SK-N-SH (cell line): ENCODE data around the gene PTDSS2. TPM values are rescaled to one million over a fixed set of nuclear protein-coding genes. Genes with fewer than 3 reads are reported as not detected.

Experiments
- CTCF ChIA-PET: fragments of 300-600, 350-600 bp; formaldehyde crosslinking; extraction: SDS; loops from one replicate; lab custom pipeline; 2021; lab: Yijun Ruan, JAX
- POLR2A ChIA-PET: fragments of 350-600 bp; sonication (Branson Sonifier 250); formaldehyde crosslinking; extraction: SDS; loops from one replicate; lab custom pipeline; 2020; ENCODE audit warnings: antibody characterized with exemption, inconsistent platforms; lab: Yijun Ruan, JAX
- DNase-seq: peaks from one replicate; pipeline ENCODE4 v3.0.0; 2012
- H2AFZ ChIP-seq: fragments of 200-600 bp; sonication (generic); 2 replicates; pipeline ENCODE4 v1.8.1; 2016; ENCODE audit warnings: antibody characterized with exemption, mild to moderate bottlenecking, low read depth
- H3F3A ChIP-seq: fragments of 200-600 bp; sonication (generic); replicated peaks from 2 replicates; pipeline ENCODE3; 2016; ENCODE audit warnings: antibody characterized with exemption, mild to moderate bottlenecking; ENCODE audit not compliant: insufficient read depth
- H3K27ac ChIP-seq, 2 experiments: fragments of 200-500 bp in 1 of 2; fragments of 200-600 bp in 1 of 2; sonication (Bioruptor generic) in 1 of 2; sonication (generic), shearing (Covaris generic) in 1 of 2; 2 replicates each; pipeline versions ENCODE4 v1.5.1 to v1.6.1; 2014 to 2016; ENCODE audit warnings: low read depth in 2 of 2, inconsistent platforms in 1 of 2, low read length in 1 of 2, mild to moderate bottlenecking in 1 of 2, mixed read lengths in 1 of 2
- H3K27me3 ChIP-seq: fragments of 200-600 bp; sonication (generic), shearing (Covaris generic); 2 replicates; pipeline ENCODE4 v1.6.1; 2016; ENCODE audit warnings: mixed run types; ENCODE audit not compliant: insufficient read depth
- H3K36me3 ChIP-seq, 2 experiments: fragments of 200-500 bp in 1 of 2; fragments of 200-600 bp in 1 of 2; sonication (Bioruptor generic) in 1 of 2; sonication (generic) in 1 of 2; replicated peaks in 1 of 2; 2 replicates each; pipeline versions ENCODE3 to v1.5.1; 2014 to 2016; ENCODE audit warnings: low read length in 1 of 2, mild to moderate bottlenecking in 1 of 2; ENCODE audit not compliant: insufficient read depth in 2 of 2, control insufficient read depth in 1 of 2
- H3K4me1 ChIP-seq, 2 experiments: fragments of 200-500 bp in 1 of 2; fragments of 200-600 bp in 1 of 2; sonication (Bioruptor generic) in 1 of 2; sonication (generic), shearing (Covaris generic) in 1 of 2; 2 replicates each; pipeline versions ENCODE4 v1.5.1 to v1.6.1; 2014 to 2016; ENCODE audit warnings: low read depth in 1 of 2, low read length in 1 of 2, mixed run types in 1 of 2; ENCODE audit not compliant: insufficient read depth in 2 of 2, control insufficient read depth in 1 of 2
- H3K4me2 ChIP-seq: fragments of 200-600 bp; sonication (generic), shearing (Covaris generic); 2 replicates; pipeline ENCODE4 v1.6.1; 2017; ENCODE audit warnings: mixed run types
- H3K4me3 ChIP-seq, 2 experiments: fragments of 200-500 bp in 1 of 2; fragments of 200-600 bp in 1 of 2; sonication (Bioruptor generic) in 1 of 2; sonication (generic), shearing (Covaris generic) in 1 of 2; 2 replicates each; pipeline versions ENCODE4 v1.5.1 to v1.8.1; 2014 to 2016; ENCODE audit warnings: low read depth in 2 of 2, inconsistent platforms in 1 of 2, low read length in 1 of 2, mild to moderate bottlenecking in 1 of 2, mixed read lengths in 1 of 2, moderate library complexity in 1 of 2
- H3K79me2 ChIP-seq: fragments of 200-600 bp; sonication (generic); 2 replicates; pipeline ENCODE4 v1.8.1; 2017; ENCODE audit warnings: mild to moderate bottlenecking; ENCODE audit not compliant: insufficient read depth
- H3K9ac ChIP-seq: fragments of 200-600 bp; sonication (generic); 2 replicates; pipeline ENCODE4 v1.6.1; 2017; ENCODE audit warnings: mixed run types
- H3K9me2 ChIP-seq: fragments of 200-600 bp; sonication (generic); 2 replicates; pipeline ENCODE4 v1.6.1; 2017; ENCODE audit warnings: mixed run types
- H3K9me3 ChIP-seq: fragments of 200-600 bp; sonication (generic); 2 replicates; pipeline ENCODE4 v1.6.1; 2017; ENCODE audit warnings: mixed run types, mild to moderate bottlenecking, moderate library complexity
- H4K20me1 ChIP-seq: fragments of 200-600 bp; sonication (generic); 2 replicates; pipeline ENCODE4 v1.6.1; 2017; ENCODE audit warnings: mild to moderate bottlenecking, mixed run types; ENCODE audit not compliant: insufficient read depth
- CHD2 ChIP-seq: fragments of 150-350 bp; IDR thresholded peaks from 2 replicates; pipeline ENCODE4 v1.6.1; 2018; ENCODE audit warnings: low read length; ENCODE audit not compliant: partially characterized antibody
- CTCF ChIP-seq: fragments of 200-600 bp; sonication (generic); IDR thresholded peaks from 2 replicates; pipeline ENCODE4 v1.6.1; 2017; ENCODE audit warnings: antibody characterized with exemption, mild to moderate bottlenecking, moderate library complexity
- ELF1 ChIP-seq: IDR thresholded peaks from 2 replicates; pipeline ENCODE4 v1.4.0; 2012
- GATA2 ChIP-seq: sonication (generic); formaldehyde crosslinking; IDR thresholded peaks from 2 replicates; pipeline ENCODE4 v1.5.0; 2020; ENCODE audit warnings: mild to moderate bottlenecking, missing genetic modification reagents
- IRF3 ChIP-seq: fragments of 150-350 bp; IDR thresholded peaks from 2 replicates; pipeline ENCODE4 v1.6.1; 2016; ENCODE audit warnings: mild to moderate bottlenecking, low read depth, low read length
- JUND ChIP-seq: IDR thresholded peaks from 2 replicates; pipeline ENCODE4 v1.4.0; 2012
- MAX ChIP-seq: IDR thresholded peaks from 2 replicates; pipeline ENCODE4 v1.4.0; 2012; ENCODE audit warnings: low read depth
- PBX3 ChIP-seq: IDR thresholded peaks from 2 replicates; pipeline ENCODE4; 2012
- RFX5 ChIP-seq: IDR thresholded peaks from 2 replicates; pipeline ENCODE4 v1.6.1; 2012; ENCODE audit warnings: mild to moderate bottlenecking, improper control_type of control experiment, low read length
- SIN3A ChIP-seq: IDR thresholded peaks from 2 replicates; pipeline ENCODE4 v1.6.1; 2012; ENCODE audit warnings: low read depth, mild to moderate bottlenecking, low read length, moderate library complexity, borderline replicate concordance
- TAF1 ChIP-seq: IDR thresholded peaks from 2 replicates; pipeline ENCODE4 v1.6.1; 2012; ENCODE audit warnings: low read depth, mild to moderate bottlenecking, low read length, moderate library complexity, borderline replicate concordance
- TCF12 ChIP-seq: IDR thresholded peaks from 2 replicates; pipeline ENCODE4 v1.4.0; 2012
- TEAD4 ChIP-seq: IDR thresholded peaks from 2 replicates; pipeline ENCODE4 v1.4.0; 2012; ENCODE audit warnings: mild to moderate bottlenecking, borderline replicate concordance; ENCODE audit not compliant: insufficient read depth
- WGBS: methylation state at CpG from one replicate; pipeline ENCODE4 v1.1.6; 2017; ENCODE audit warnings: low lambda C conversion rate; 5-methylcytosine and 5-hydroxymethylcytosine counted together
- polyA plus RNA-seq, 3 experiments: library from polyadenylated mRNA; depleted of rRNA; stranded (reverse); fragments of >200 nt; gene quantifications; 2 replicates each; pipeline ENCODE4 v1.2.3, GENCODE V29; 2012

The PTDSS2 gene
- polyA plus RNA-seq, 1 of the 3 experiments (the other 2 are of a cell fraction), result 28.6 TPM

GRCh38 chr11:413120-414081, 36.7 kb upstream of the PTDSS2 start:
- H3K79me2 ChIP-seq, result no peaks in the 10 kb centered on the region
- WGBS, result 27% methylated on average over 7 of the region's 14 CpGs
- peaks cover 30% of the 10 kb centered on the region for H3K27me3 ChIP-seq
- no peak overlapping the region for H3K4me3 ChIP-seq
- POLR2A ChIA-PET, result interaction anchor here (1.5 kb wide), 1 partner anchor 26 kb away, joined by 4 read pairs; no protein-coding TSS in a partner anchor
- TF ChIP-seq MAX, result no peak
- no peak for TF ChIP-seq GATA2 (CRISPR knock-in tag)
- no peak for TF ChIP-seq RFX5
- TF ChIP-seq JUND, result no peak
- no peak for TF ChIP-seq TCF12
- no peak for TF ChIP-seq SIN3A
- no peak for TF ChIP-seq PBX3
- TF ChIP-seq CTCF, result no peak
- no peak for TF ChIP-seq ELF1
- TF ChIP-seq CHD2, result no peak
- TF ChIP-seq TEAD4, result no peak
- TF ChIP-seq IRF3, result no peak
- no peak for TF ChIP-seq TAF1
- CTCF ChIA-PET, result interaction anchor here (0.6 to 3.9 kb wide), 2 partner anchors 35 to 129 kb away, joined by 3 to 14 read pairs; no protein-coding TSS in a partner anchor
- no peak overlapping the region for H3K27ac ChIP-seq
- no peaks in the 10 kb centered on the region for H3K9me3 ChIP-seq
- no peaks in the 10 kb centered on the region for H3K9me2 ChIP-seq
- H3K4me1 ChIP-seq, result peaks cover 0 to 15% of the 10 kb centered on the region in 2 experiments; a peak in 1 of 4 replicates
- H3K9ac ChIP-seq, result no peak overlapping the region
- no peak overlapping the region for H3K4me2 ChIP-seq
- no peaks in the 10 kb centered on the region for H3K36me3 ChIP-seq
- H2AFZ ChIP-seq, result no peak overlapping the region
- no peak for DNase-seq
- H4K20me1 ChIP-seq, result no peaks in the 10 kb centered on the region
- no peaks in the 10 kb centered on the region for H3F3A ChIP-seq
